GM12892 (cell line): ENCODE measurements around the gene FBXL14.

ENCODE experiments used
- POLR2AphosphoS5 ChIP-seq: IDR thresholded peaks from 2 replicates; pipeline ENCODE4 v1.6.1; 2011; ENCODE audit warnings: low read depth, low read length, control low read depth
- TAF1 ChIP-seq: IDR thresholded peaks from 2 replicates; pipeline ENCODE4 v1.6.1; 2011; ENCODE audit warnings: low read depth, mild to moderate bottlenecking, control low read depth, low read length, borderline replicate concordance

GRCh38 chr12:1604464-1604863 lies 10.1 kb upstream of the FBXL14 start:
- TF ChIP-seq POLR2AphosphoS5 (no peak), TAF1 (no peak)
